Astrocyte (in vitro differentiated cells and primary cell): Measurements from ENCODE around the gene PXDN. TPM values are rescaled to one million over a fixed set of nuclear protein-coding genes. Genes with fewer than 3 reads are reported as not detected.
A peak's percentile ranks its signal among the peaks of the same experiment; 100 is the strongest.

Experiments
- DNase-seq: peaks from one replicate; pipeline ENCODE4 v3.0.0-alpha.2; 2010; ENCODE audit warnings: low read depth
- FAIRE-seq: peaks from 2 replicates; lab custom pipeline; 2011; peaks lifted over from hg19 to GRCh38; lab: Jason Lieb, UNC
- H2AFZ ChIP-seq: 2 replicates; pipeline ENCODE4 v1.6.0; 2012; ENCODE audit warnings: low read depth, low read length, inconsistent platforms
- H3K27ac ChIP-seq: 2 replicates; pipeline ENCODE4 v1.5.1; 2011; ENCODE audit warnings: low read depth, low read length, inconsistent platforms
- H3K27me3 ChIP-seq: 2 replicates; pipeline ENCODE4 v1.6.0; 2011; ENCODE audit warnings: low read length, inconsistent platforms; ENCODE audit not compliant: insufficient read depth
- H3K36me3 ChIP-seq: 2 replicates; pipeline ENCODE4 v1.5.1; 2011; ENCODE audit warnings: low read length, inconsistent platforms; ENCODE audit not compliant: insufficient read depth
- H3K4me1 ChIP-seq: 2 replicates; pipeline ENCODE4 v1.5.1; 2011; ENCODE audit warnings: low read length, inconsistent platforms; ENCODE audit not compliant: insufficient read depth
- H3K4me2 ChIP-seq: 2 replicates; pipeline ENCODE4 v1.6.0; 2012; ENCODE audit warnings: low read length, inconsistent platforms
- H3K4me3 ChIP-seq: 2 replicates; pipeline ENCODE4 v1.5.1; 2011; ENCODE audit warnings: low read depth, mild to moderate bottlenecking, low read length, inconsistent platforms; ENCODE audit not compliant: insufficient read depth
- H3K79me2 ChIP-seq: 2 replicates; pipeline ENCODE4 v1.6.0; 2012; ENCODE audit warnings: mild to moderate bottlenecking, low read length, inconsistent platforms; ENCODE audit not compliant: insufficient read depth
- H3K9ac ChIP-seq: 2 replicates; pipeline ENCODE4 v1.6.0; 2012; ENCODE audit warnings: mild to moderate bottlenecking, low read length, inconsistent platforms
- H3K9me3 ChIP-seq: 2 replicates; pipeline ENCODE4 v1.5.1; 2012; ENCODE audit warnings: low read depth, mild to moderate bottlenecking, low read length, inconsistent platforms; ENCODE audit not compliant: insufficient read depth
- H4K20me1 ChIP-seq: 2 replicates; pipeline ENCODE4 v1.6.0; 2012; ENCODE audit warnings: low read length, inconsistent platforms; ENCODE audit not compliant: insufficient read depth
- H3K27ac Mint-ChIP-seq: one replicate; pipeline ENCODE4 v1.8.0; 2021; ENCODE audit warnings: mild to moderate bottlenecking, mixed read lengths; ENCODE audit not compliant: unreplicated experiment
- H3K27me3 Mint-ChIP-seq: one replicate; pipeline ENCODE4 v1.8.0; 2021; ENCODE audit warnings: low read depth, mixed read lengths; ENCODE audit not compliant: unreplicated experiment
- H3K36me3 Mint-ChIP-seq: one replicate; pipeline ENCODE4 v1.8.0; 2021; ENCODE audit warnings: low read depth, mixed read lengths; ENCODE audit not compliant: unreplicated experiment
- H3K4me1 Mint-ChIP-seq: one replicate; pipeline ENCODE4 v1.8.0; 2021; ENCODE audit warnings: low read depth, mixed read lengths; ENCODE audit not compliant: unreplicated experiment
- H3K4me3 Mint-ChIP-seq: one replicate; pipeline ENCODE4 v1.8.0; 2021; ENCODE audit warnings: mild to moderate bottlenecking, moderate library complexity, mixed read lengths; ENCODE audit not compliant: unreplicated experiment
- H3K9me3 Mint-ChIP-seq: one replicate; pipeline ENCODE4 v1.8.0; 2021; ENCODE audit warnings: mild to moderate bottlenecking, mixed read lengths; ENCODE audit not compliant: unreplicated experiment
- CTCF ChIP-seq: IDR thresholded peaks from 2 replicates; pipeline ENCODE4 v1.5.1; 2011; ENCODE audit warnings: low read depth, mild to moderate bottlenecking, inconsistent platforms, low read length, moderate library complexity; ENCODE audit not compliant: insufficient read depth
- EZH2 ChIP-seq: IDR thresholded peaks from 2 replicates; pipeline ENCODE4 v1.6.1; 2012; ENCODE audit warnings: mild to moderate bottlenecking, low read length, inconsistent platforms; ENCODE audit not compliant: insufficient read depth
- total RNA-seq: library from RNA; stranded (reverse); gene quantifications from 2 replicates; pipeline ENCODE4 v1.2.1, GENCODE V29; 2021

PXDN gene
- total RNA-seq, 1 donor from 2014 or later: 417 TPM

DNA sequence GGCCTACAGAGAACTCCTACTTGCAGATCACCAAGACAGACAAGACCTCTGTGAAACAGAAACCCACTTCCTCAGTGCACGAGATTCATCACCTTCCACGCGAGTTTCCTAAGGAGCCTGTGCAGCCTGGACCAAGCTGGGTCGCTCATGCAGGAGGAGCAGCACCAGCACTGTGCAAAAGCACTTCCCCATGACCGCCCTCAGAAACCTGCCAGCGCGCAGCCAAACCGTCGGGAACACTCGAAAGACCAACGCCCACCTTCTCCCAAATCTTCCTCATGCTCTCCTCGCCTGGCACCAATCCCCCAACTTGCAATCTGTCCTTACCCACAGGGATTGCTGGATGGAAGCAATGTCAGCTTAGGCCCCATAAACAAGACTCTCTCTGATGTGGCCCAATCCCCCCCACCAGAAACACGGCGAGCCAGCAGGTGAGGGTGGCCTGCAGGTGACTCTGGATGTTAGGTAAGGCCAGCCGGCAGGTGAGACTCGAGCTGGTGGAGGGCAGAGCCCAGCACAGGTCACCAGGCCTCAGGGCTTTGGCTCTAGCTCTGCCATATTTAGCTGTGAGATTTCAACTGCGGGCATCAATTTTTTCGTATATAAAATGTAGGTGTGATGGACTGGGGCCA lies 69.4 kb downstream of the PXDN start:
- FAIRE-seq (no peak), DNase-seq (no peak)
- Mint-ChIP-seq H3K9me3 (no peaks in the 10 kb centered on the region), H3K36me3 (peaks cover 29% of the 10 kb centered on the region), H3K4me1 (peaks cover 6% of the 10 kb centered on the region), H3K4me3 (no peak overlapping the region), H3K27me3 (no peaks in the 10 kb centered on the region), H3K27ac (no peak overlapping the region)
- Histone ChIP-seq H3K27me3 (no peaks in the 10 kb centered on the region), H3K9me3 (no peaks in the 10 kb centered on the region), H3K36me3 (peaks cover 77% of the 10 kb centered on the region), H3K4me3 (no peak overlapping the region), H3K27ac (peak overlapping the region; percentile 77), H2AFZ (no peak overlapping the region), H4K20me1 (peaks cover 13% of the 10 kb centered on the region), H3K79me2 (peaks cover 32% of the 10 kb centered on the region), H3K4me2 (no peak overlapping the region), H3K4me1 (peaks cover 17% of the 10 kb centered on the region), H3K9ac (peak overlapping the region; percentile 26)
- TF ChIP-seq EZH2 (no peak), CTCF (no peak)

DNA sequence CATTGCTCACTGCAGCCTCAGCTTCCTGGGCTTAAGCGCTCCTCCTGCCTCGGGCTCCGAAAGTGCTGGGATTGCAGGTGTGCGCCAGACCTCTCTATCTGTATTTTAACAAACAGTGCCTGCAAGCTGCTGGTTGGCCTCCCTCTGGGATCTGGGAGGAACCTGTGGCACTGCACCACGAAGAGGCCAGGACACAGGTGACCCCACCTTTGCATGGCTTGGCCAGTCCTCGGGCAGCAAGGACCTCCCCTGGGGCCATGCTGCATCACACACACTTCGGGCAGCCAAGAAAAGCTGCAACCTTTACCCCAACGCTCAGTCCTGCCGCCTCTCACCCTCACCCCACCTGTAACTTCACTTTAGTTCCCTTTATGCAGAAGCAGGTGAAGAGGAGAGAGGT lies 70.0 kb downstream of the PXDN start:
- Histone ChIP-seq H3K27ac (no peak overlapping the region), H3K4me1 (peaks cover 17% of the 10 kb centered on the region), H3K36me3 (peaks cover 75% of the 10 kb centered on the region), H3K27me3 (no peaks in the 10 kb centered on the region), H3K4me3 (no peak overlapping the region), H3K4me2 (no peak overlapping the region), H4K20me1 (peaks cover 13% of the 10 kb centered on the region), H3K9me3 (no peaks in the 10 kb centered on the region), H3K9ac (no peak overlapping the region), H3K79me2 (peaks cover 34% of the 10 kb centered on the region), H2AFZ (no peak overlapping the region)
- FAIRE-seq: no peak
- H3K9me3 Mint-ChIP-seq: no peaks in the 10 kb centered on the region
- peaks cover 29% of the 10 kb centered on the region for H3K36me3 Mint-ChIP-seq
- no peak for DNase-seq
- no peak for TF ChIP-seq CTCF
- no peak for TF ChIP-seq EZH2
- H3K4me3 Mint-ChIP-seq: no peak overlapping the region
- H3K27me3 Mint-ChIP-seq: no peaks in the 10 kb centered on the region
- H3K27ac Mint-ChIP-seq: no peak overlapping the region
- H3K4me1 Mint-ChIP-seq: peaks cover 6% of the 10 kb centered on the region
